Mesenchymal stem cell (in vitro differentiated cells and primary cell): Measurements from ENCODE around the gene ERGIC1.

Experiments used
- DNase-seq: peaks from one replicate; pipeline ENCODE4 v3.0.0-alpha.2; 2013
- H2AFZ ChIP-seq: one replicate; pipeline ENCODE4 v1.6.1; 2013; ENCODE audit warnings: low read depth, mild to moderate bottlenecking, control low read depth, inconsistent platforms, low read length, moderate library complexity
- H2AK5ac ChIP-seq: 2 replicates; pipeline ENCODE4 v1.6.1; 2013; ENCODE audit warnings: low read length, moderate library complexity, mild to moderate bottlenecking, inconsistent platforms; ENCODE audit not compliant: severe bottlenecking
- H2BK120ac ChIP-seq: one replicate; pipeline ENCODE4 v1.6.1; 2013; ENCODE audit warnings: low read depth, mild to moderate bottlenecking, inconsistent platforms, low read length, moderate library complexity
- H2BK12ac ChIP-seq, 2 experiments: one replicate each; pipeline ENCODE4 v1.6.1; 2013; ENCODE audit warnings: inconsistent platforms in 2 of 2, low read length in 2 of 2, mild to moderate bottlenecking in 2 of 2, moderate library complexity in 2 of 2, control low read depth in 1 of 2
- H2BK15ac ChIP-seq: one replicate; pipeline ENCODE4 v1.6.1; 2013; ENCODE audit warnings: mild to moderate bottlenecking, low read depth, inconsistent platforms; ENCODE audit not compliant: poor library complexity, severe bottlenecking
- H2BK5ac ChIP-seq: 2 replicates; pipeline ENCODE4 v1.6.1; 2013; ENCODE audit warnings: low read depth, mild to moderate bottlenecking, low read length, control low read depth, inconsistent platforms; ENCODE audit not compliant: poor library complexity, severe bottlenecking
- H3K14ac ChIP-seq, 2 experiments: one replicate each; pipeline ENCODE4 v1.6.1; 2013; ENCODE audit warnings: inconsistent platforms in 2 of 2, low read length in 2 of 2, control low read depth in 1 of 2, mild to moderate bottlenecking in 1 of 2, moderate library complexity in 1 of 2
- H3K18ac ChIP-seq, 2 experiments: one replicate each; pipeline ENCODE4 v1.6.1; 2013; ENCODE audit warnings: inconsistent platforms in 2 of 2, low read length in 2 of 2, control low read depth in 1 of 2, low read depth in 1 of 2, mild to moderate bottlenecking in 1 of 2
- H3K23ac ChIP-seq, 2 experiments: one replicate each; pipeline ENCODE4 v1.6.1; 2013; ENCODE audit warnings: inconsistent platforms in 2 of 2, low read length in 2 of 2, mild to moderate bottlenecking in 2 of 2, moderate library complexity in 2 of 2, control low read depth in 1 of 2
- H3K27ac ChIP-seq: 2 replicates; pipeline ENCODE4 v1.5.1; 2013; ENCODE audit warnings: mild to moderate bottlenecking, moderate library complexity, low read length, control low read depth, inconsistent platforms; ENCODE audit not compliant: poor library complexity, severe bottlenecking
- H3K27me3 ChIP-seq, 2 experiments: 2 replicates each; pipeline versions ENCODE4 v1.6.1 to v1.7.0; 2013; ENCODE audit warnings: low read length in 2 of 2, mild to moderate bottlenecking in 2 of 2, moderate library complexity in 2 of 2, control low read depth in 1 of 2, inconsistent platforms in 1 of 2; ENCODE audit not compliant: control insufficient read depth in 1 of 2, insufficient read depth in 1 of 2
- H3K36me3 ChIP-seq, 2 experiments: 2 replicates each; pipeline versions ENCODE4 v1.6.1 to v1.7.0; 2013; ENCODE audit warnings: low read length in 2 of 2, control low read depth in 1 of 2, inconsistent platforms in 1 of 2, low read depth in 1 of 2, mild to moderate bottlenecking in 1 of 2; ENCODE audit not compliant: insufficient read depth in 2 of 2, control insufficient read depth in 1 of 2
- H3K4ac ChIP-seq, 2 experiments: one replicate each; pipeline ENCODE4 v1.6.1; 2013; ENCODE audit warnings: inconsistent platforms in 2 of 2, low read length in 2 of 2, mild to moderate bottlenecking in 2 of 2, moderate library complexity in 2 of 2, control low read depth in 1 of 2, low read depth in 1 of 2
- H3K4me1 ChIP-seq: 2 replicates; pipeline ENCODE4 v1.6.1; 2013; ENCODE audit warnings: low read depth, low read length, control low read depth; ENCODE audit not compliant: control insufficient read depth, insufficient read depth
- H3K4me2 ChIP-seq: 2 replicates; pipeline ENCODE4 v1.6.1; 2013; ENCODE audit warnings: low read length, mild to moderate bottlenecking, inconsistent platforms; ENCODE audit not compliant: poor library complexity, severe bottlenecking
- H3K4me3 ChIP-seq, 2 experiments: 2 replicates each; pipeline versions ENCODE4 v1.5.1 to v1.7.0; 2013; ENCODE audit warnings: low read length in 2 of 2, mild to moderate bottlenecking in 2 of 2, control low read depth in 1 of 2, low read depth in 1 of 2; ENCODE audit not compliant: insufficient read depth in 1 of 2
- H3K79me1 ChIP-seq: replicated peaks from 2 replicates; pipeline ENCODE4 v1.6.1; 2013; ENCODE audit warnings: mild to moderate bottlenecking, control low read depth, low read length, inconsistent platforms; ENCODE audit not compliant: poor library complexity, severe bottlenecking
- H3K9ac ChIP-seq: 2 replicates; pipeline ENCODE4 v1.7.0; 2013; ENCODE audit warnings: mild to moderate bottlenecking, low read length, moderate library complexity
- H3K9me3 ChIP-seq: 2 replicates; pipeline ENCODE4 v1.7.0; 2013; ENCODE audit warnings: mild to moderate bottlenecking, low read length; ENCODE audit not compliant: control insufficient read depth
- H4K8ac ChIP-seq: one replicate; pipeline ENCODE4 v1.6.1; 2013; ENCODE audit warnings: inconsistent platforms, mild to moderate bottlenecking, low read length, moderate library complexity
- H4K91ac ChIP-seq: one replicate; pipeline ENCODE4 v1.6.1; 2013; ENCODE audit warnings: mild to moderate bottlenecking, low read length, inconsistent platforms
- WGBS: methylation state at CpG from one replicate; pipeline ENCODE4 v1.1.7; 2013; ENCODE audit warnings: mixed read lengths; 5-methylcytosine and 5-hydroxymethylcytosine counted together

Gene ERGIC1

GRCh38 chr5:172859966-172860365, 25.9 kb downstream of the ERGIC1 start:
- Histone ChIP-seq H3K4ac (peak overlapping the region in 1 of 2 experiments; percentile 13), H3K23ac (no peak overlapping the region), H2BK120ac (no peak overlapping the region), H2BK5ac (no peak overlapping the region), H2BK15ac (no peak overlapping the region), H3K27me3 (no peaks in the 10 kb centered on the region), H2AK5ac (peak overlapping the region; percentile 63), H3K9me3 (no peaks in the 10 kb centered on the region), H3K4me3 (peak overlapping the region in 1 of 2 experiments; percentile 62), H3K79me1 (peaks cover 29% of the 10 kb centered on the region), H3K18ac (peak overlapping the region in 1 of 2 experiments; percentile 37), H3K14ac (no peak overlapping the region), H3K4me2 (no peak overlapping the region), H3K9ac (peak overlapping the region; percentile 81), H2AFZ (no peak overlapping the region), H4K8ac (peak overlapping the region; percentile 1), H2BK12ac (peak overlapping the region in 1 of 2 experiments; percentile 23), H3K27ac (peak overlapping the region; percentile 11), H4K91ac (no peak overlapping the region), H3K36me3 (peaks cover 14 to 31% of the 10 kb centered on the region in 2 experiments), H3K4me1 (peaks cover 49% of the 10 kb centered on the region)
- WGBS = 94% methylated on average over 2 of the region's 4 CpGs
- DNase-seq = no peak

GRCh38 chr5:172860520-172861443, 26.7 kb downstream of the ERGIC1 start:
- H3K4ac ChIP-seq = peak overlapping the region; percentile 37 to 48
- H3K27me3 ChIP-seq = no peaks in the 10 kb centered on the region
- peaks cover 25% of the 10 kb centered on the region for H3K79me1 ChIP-seq
- DNase-seq = no peak
- H2AFZ ChIP-seq = no peak overlapping the region
- no peak overlapping the region for H2BK120ac ChIP-seq
- no peak overlapping the region for H3K4me2 ChIP-seq
- H3K4me3 ChIP-seq = peak overlapping the region in 1 of 2 experiments; percentile 62
- peaks cover 42% of the 10 kb centered on the region for H3K4me1 ChIP-seq
- H3K18ac ChIP-seq = peak overlapping the region; percentile 29 to 67
- H3K23ac ChIP-seq = peak overlapping the region in 1 of 2 experiments; percentile 40
- H4K8ac ChIP-seq = peak overlapping the region; percentile 1
- H2BK15ac ChIP-seq = peak overlapping the region; percentile 9
- H3K27ac ChIP-seq = peak overlapping the region; percentile 11
- H3K9me3 ChIP-seq = no peaks in the 10 kb centered on the region
- no peak overlapping the region for H2BK5ac ChIP-seq
- peak overlapping the region; percentile 81 for H3K9ac ChIP-seq
- H3K36me3 ChIP-seq = peaks cover 14 to 23% of the 10 kb centered on the region in 2 experiments
- peak overlapping the region; percentile 77 for H4K91ac ChIP-seq
- 91% methylated on average over 24 of the region's 24 CpGs for WGBS
- peak overlapping the region in 1 of 2 experiments; percentile 85 for H3K14ac ChIP-seq
- H2BK12ac ChIP-seq = peak overlapping the region; percentile 3 to 33
- peak overlapping the region; percentile 63 for H2AK5ac ChIP-seq

DNA sequence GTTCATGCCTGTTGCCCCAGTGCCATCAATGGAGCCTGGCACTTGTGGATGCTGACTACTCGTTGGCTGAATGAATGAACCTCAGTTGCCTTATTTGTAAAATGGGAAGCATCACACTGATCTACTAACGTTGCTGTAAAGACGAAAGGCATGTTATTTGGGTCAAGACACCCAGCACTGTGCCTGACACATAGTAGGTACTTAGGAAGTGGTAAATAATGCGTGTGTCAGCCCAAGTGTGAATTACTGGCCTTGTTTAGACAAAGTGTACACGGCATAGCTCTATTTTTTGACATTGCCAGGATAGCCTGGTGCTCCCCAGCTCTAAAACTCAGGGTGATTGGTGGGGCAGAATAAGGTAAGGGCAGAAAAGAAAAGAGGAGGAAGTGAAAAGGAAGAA, 27.4 kb downstream of the ERGIC1 start:
- no peak overlapping the region for H3K27ac ChIP-seq
- no peak overlapping the region for H3K4me2 ChIP-seq
- no peak overlapping the region for H3K23ac ChIP-seq
- H4K91ac ChIP-seq = no peak overlapping the region
- H2AK5ac ChIP-seq = peak overlapping the region; percentile 50
- no peak overlapping the region for H2BK5ac ChIP-seq
- peaks cover 43% of the 10 kb centered on the region for H3K4me1 ChIP-seq
- H2AFZ ChIP-seq = no peak overlapping the region
- WGBS = 87% methylated on average over 5 of the region's 5 CpGs
- no peak overlapping the region for H3K14ac ChIP-seq
- no peak overlapping the region for H3K4ac ChIP-seq
- DNase-seq = no peak
- H4K8ac ChIP-seq = no peak overlapping the region
- peak overlapping the region in 1 of 2 experiments; percentile 59 for H2BK12ac ChIP-seq
- no peak overlapping the region for H2BK15ac ChIP-seq
- H3K27me3 ChIP-seq = no peaks in the 10 kb centered on the region
- no peaks in the 10 kb centered on the region for H3K9me3 ChIP-seq
- H3K18ac ChIP-seq = no peak overlapping the region
- H3K79me1 ChIP-seq = peaks cover 28% of the 10 kb centered on the region
- H3K36me3 ChIP-seq = peaks cover 13 to 17% of the 10 kb centered on the region in 2 experiments
- peak overlapping the region; percentile 81 for H3K9ac ChIP-seq
- H2BK120ac ChIP-seq = no peak overlapping the region
- peak overlapping the region in 1 of 2 experiments; percentile 37 for H3K4me3 ChIP-seq

- peaks cover 30% of the 10 kb centered on the region for H3K79me1 ChIP-seq
- 93% methylated on average over 3 of the region's 5 CpGs for WGBS
- H3K9ac ChIP-seq = peak overlapping the region; percentile 50
- H2BK12ac ChIP-seq = no peak overlapping the region
- peak overlapping the region; percentile 14 for H3K27ac ChIP-seq
- peaks cover 48% of the 10 kb centered on the region for H3K4me1 ChIP-seq
- no peak overlapping the region for H3K14ac ChIP-seq
- H2AFZ ChIP-seq = no peak overlapping the region
- no peak overlapping the region for H2BK5ac ChIP-seq
- H3K23ac ChIP-seq = no peak overlapping the region
- no peak overlapping the region for H4K91ac ChIP-seq
- no peak overlapping the region for H3K4me2 ChIP-seq
- no peak overlapping the region for H2BK15ac ChIP-seq
- H3K4ac ChIP-seq = no peak overlapping the region
- no peak overlapping the region for H3K18ac ChIP-seq
- no peak overlapping the region for H3K4me3 ChIP-seq
- no peak overlapping the region for H2BK120ac ChIP-seq
- H3K27me3 ChIP-seq = no peaks in the 10 kb centered on the region
- no peak overlapping the region for H4K8ac ChIP-seq
- H3K9me3 ChIP-seq = no peaks in the 10 kb centered on the region
- DNase-seq = peak; percentile 35
- peaks cover 6 to 14% of the 10 kb centered on the region in 2 experiments for H3K36me3 ChIP-seq
- peak overlapping the region; percentile 54 for H2AK5ac ChIP-seq
These were observed 28.2 kb downstream of the ERGIC1 start for GRCh38 chr5:172862165-172862801.
